ENCODE results near the gene CYSTM1. TPM values are rescaled to one million over a fixed set of nuclear protein-coding genes. Genes with fewer than 3 reads are reported as not detected.

Gene CYSTM1
- total and polyA plus RNA-seq, 2 donors (not counting 3 experiments of a cell fraction or from before 2014, with no cell fraction given), result 28.9 to 41.5 TPM

DNA sequence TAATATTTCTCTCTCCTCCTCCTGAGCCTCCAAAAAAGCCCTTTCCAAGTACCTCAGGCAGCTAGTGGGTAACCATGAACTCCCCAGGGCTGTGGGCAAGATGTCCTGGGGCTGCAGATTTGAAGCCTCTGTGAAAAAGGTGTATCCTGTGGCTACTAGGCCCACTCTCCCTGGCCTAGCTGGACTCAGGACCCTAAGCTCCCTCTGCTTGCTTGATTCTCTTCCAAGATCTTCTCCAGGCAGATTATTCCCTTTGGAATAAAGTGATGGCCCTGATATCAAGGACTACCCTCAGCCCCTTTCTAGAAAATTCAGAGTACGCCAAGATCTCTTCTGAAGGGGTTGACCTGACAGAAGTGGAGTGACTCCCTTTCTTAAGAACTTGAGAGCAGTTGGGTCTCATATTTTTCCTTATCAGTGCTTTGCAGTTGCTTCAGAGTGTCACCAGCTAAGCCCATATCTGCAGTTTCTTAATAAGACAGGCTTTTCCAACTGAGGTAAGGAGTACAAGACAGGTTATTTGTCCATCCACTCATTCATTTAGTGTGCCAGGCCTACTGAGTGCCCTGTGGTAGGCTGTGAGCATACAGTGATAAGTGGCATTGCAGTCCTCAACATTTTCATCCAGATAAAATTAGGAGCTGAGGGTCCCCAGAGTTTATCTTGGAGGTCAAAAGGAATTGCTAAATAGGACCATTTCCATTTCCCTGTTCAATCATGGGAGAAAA is 42.5 kb downstream of the CYSTM1 start:
- no peak for TF ChIP-seq GATA2 (IDR thresholded peaks at IDR 0.05; ENCODE audit: insufficient read depth, insufficient read length, low read depth, low read length)
- H4K20me1 ChIP-seq (replicated peaks; ENCODE audit: control insufficient read depth, extremely low read depth, insufficient read depth, low read length), result no peaks in the 10 kb centered on the region
- intact Hi-C loops (cut with micrococcal nuclease), result no loop called here
- H3K4me3 ChIP-seq (replicated peaks in 1 of 3; ENCODE audit: insufficient read depth in 1 of 3, low read depth in 1 of 3, low read length in 3 of 3), result no peak overlapping the region
- H3K9ac ChIP-seq (replicated peaks; ENCODE audit: extremely low read depth, insufficient read depth, low read length), result no peak overlapping the region
- no peaks in the 10 kb centered on the region for H3K27me3 ChIP-seq (ENCODE audit: control insufficient read depth in 2 of 2, insufficient read depth in 2 of 2, low read length in 2 of 2)
- no peaks in the 10 kb centered on the region for H3K9me3 ChIP-seq (replicated peaks; ENCODE audit: control insufficient read depth, insufficient read depth, low read length)
- no peaks in the 10 kb centered on the region for H3K79me2 ChIP-seq (ENCODE audit: control insufficient read depth, insufficient read depth, low read length)
- H2AFZ ChIP-seq (ENCODE audit: low read depth, low read length), result no peak overlapping the region
- no peaks in the 10 kb centered on the region for H3K9me1 ChIP-seq (replicated peaks; ENCODE audit: control insufficient read depth, extremely low read depth, insufficient read depth, low read length)
- no peak overlapping the region for H3K27ac ChIP-seq (ENCODE audit: insufficient read depth, low read depth, low read length)
- ChIA-PET POLR2A (no interaction called here), CTCF (interaction anchor here (1.3 to 2.7 kb wide), 6 partner anchors 12 to 135 kb away, joined by 3 to 9 read pairs (median 6); partner anchors contain the start of gene HBEGF)
- H3K4me1 ChIP-seq (ENCODE audit: control insufficient read depth, extremely low read depth, insufficient read depth, low read length), result peaks cover 6% of the 10 kb centered on the region
- H3K4me2 ChIP-seq (ENCODE audit: insufficient read depth, low read length), result no peak overlapping the region
- FAIRE-seq, result no peak
- dilution Hi-C loops (cut with MboI; ENCODE audit: extremely low pct_ligation_motif_present, low sequenced_read_pairs), result no loop called here
- DNase-seq (ENCODE audit: low read depth, low spot score), result no peak
- BruUV-seq (replicated peaks), result no TSS peak
- no peaks in the 10 kb centered on the region for H3K36me3 ChIP-seq (ENCODE audit: control insufficient read depth in 2 of 2, extremely low read depth in 1 of 2, insufficient read depth in 2 of 2, low read length in 2 of 2)

DNA sequence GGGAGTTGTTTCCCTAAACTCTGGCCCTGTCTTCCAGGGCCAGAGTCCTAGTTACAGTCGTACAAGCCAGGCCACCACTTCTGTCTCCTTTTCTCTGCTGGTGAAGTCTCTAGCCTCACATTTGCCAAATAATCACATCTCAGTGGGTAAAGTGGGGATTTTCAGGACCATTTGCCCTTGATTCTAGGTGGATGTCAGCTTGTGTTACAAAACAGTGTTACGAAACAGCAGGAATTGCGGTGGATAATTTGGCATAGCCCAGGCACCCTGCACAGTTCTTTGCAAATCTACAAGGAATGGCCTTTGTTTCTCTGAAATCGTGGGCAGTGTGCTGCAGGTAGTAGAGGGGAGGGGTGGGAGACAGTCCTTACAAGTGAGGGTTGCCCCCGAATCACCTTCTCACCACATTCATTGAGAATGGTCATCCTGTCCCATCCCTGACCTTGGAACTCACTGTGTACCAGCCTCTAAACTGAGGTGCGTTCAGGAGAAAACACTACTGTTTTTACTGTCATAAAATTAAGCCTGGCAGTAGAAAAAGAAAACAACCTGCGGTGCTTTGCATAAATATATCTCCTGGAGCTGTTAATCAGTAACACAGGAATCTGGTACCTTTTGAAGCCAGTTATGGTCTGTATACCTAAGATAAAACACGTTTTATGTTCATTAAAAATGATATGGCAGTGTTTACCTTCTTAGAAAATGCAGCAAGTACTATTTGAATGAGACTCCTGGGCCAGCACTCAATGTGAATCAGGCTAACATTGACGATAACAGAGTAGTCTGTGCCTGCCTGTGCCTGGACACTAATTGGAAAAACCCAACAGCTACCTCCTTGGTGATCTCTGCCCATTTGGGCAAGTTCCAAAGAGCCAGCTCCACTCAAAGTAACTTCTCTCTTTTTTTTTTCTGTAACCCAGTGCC is 44.3 kb downstream of the CYSTM1 start:
- DNase-seq (ENCODE audit: low read depth, low spot score) (no peak), FAIRE-seq (no peak)
- Histone ChIP-seq H4K20me1 (replicated peaks; ENCODE audit: control insufficient read depth, extremely low read depth, insufficient read depth, low read length) (no peaks in the 10 kb centered on the region), H3K27me3 (ENCODE audit: control insufficient read depth in 2 of 2, insufficient read depth in 2 of 2, low read length in 2 of 2) (no peaks in the 10 kb centered on the region), H3K9ac (replicated peaks; ENCODE audit: extremely low read depth, insufficient read depth, low read length) (no peak overlapping the region), H3K36me3 (ENCODE audit: control insufficient read depth in 2 of 2, extremely low read depth in 1 of 2, insufficient read depth in 2 of 2, low read length in 2 of 2) (no peaks in the 10 kb centered on the region), H3K4me1 (ENCODE audit: control insufficient read depth, extremely low read depth, insufficient read depth, low read length) (peaks cover 6% of the 10 kb centered on the region), H3K79me2 (ENCODE audit: control insufficient read depth, insufficient read depth, low read length) (no peaks in the 10 kb centered on the region), H3K9me1 (replicated peaks; ENCODE audit: control insufficient read depth, extremely low read depth, insufficient read depth, low read length) (no peaks in the 10 kb centered on the region), H3K27ac (ENCODE audit: insufficient read depth, low read depth, low read length) (no peak overlapping the region), H3K9me3 (replicated peaks; ENCODE audit: control insufficient read depth, insufficient read depth, low read length) (no peaks in the 10 kb centered on the region), H3K4me2 (ENCODE audit: insufficient read depth, low read length) (no peak overlapping the region), H3K4me3 (replicated peaks in 1 of 3; ENCODE audit: insufficient read depth in 1 of 3, low read depth in 1 of 3, low read length in 3 of 3) (no peak overlapping the region), H2AFZ (ENCODE audit: low read depth, low read length) (no peak overlapping the region)
- BruUV-seq (replicated peaks), result no TSS peak
- intact Hi-C loops (cut with micrococcal nuclease) (no loop called here), dilution Hi-C loops (cut with MboI; ENCODE audit: extremely low pct_ligation_motif_present, low sequenced_read_pairs) (no loop called here)
- TF ChIP-seq GATA2 (IDR thresholded peaks at IDR 0.05; ENCODE audit: insufficient read depth, insufficient read length, low read depth, low read length) (no peak), JUN (IDR thresholded peaks at IDR 0.05; ENCODE audit: borderline replicate concordance, insufficient read depth, insufficient read length, low read depth) (no peak), MYC (IDR thresholded peaks at IDR 0.05; ENCODE audit: low read depth, low read length) (no peak), FOS (IDR thresholded peaks at IDR 0.05; ENCODE audit: borderline replicate concordance, insufficient read depth, low read length) (no peak), POLR2A (IDR thresholded peaks at IDR 0.05; ENCODE audit: low read depth, low read length) (no peak), EZH2 (IDR thresholded peaks at IDR 0.05; ENCODE audit: borderline replicate concordance, low read depth, low read length, severe bottlenecking) (no peak), POLR2AphosphoS5 (IDR thresholded peaks at IDR 0.05; ENCODE audit: insufficient read depth, low read depth, low read length) (no peak)
- TF ChIP-seq, protein P1, sequence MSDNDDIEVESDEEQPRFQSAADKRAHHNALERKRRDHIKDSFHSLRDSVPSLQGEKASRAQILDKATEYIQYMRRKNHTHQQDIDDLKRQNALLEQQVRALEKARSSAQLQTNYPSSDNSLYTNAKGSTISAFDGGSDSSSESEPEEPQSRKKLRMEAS (IDR thresholded peaks at IDR 0.05; ENCODE audit: insufficient read depth, insufficient read length), result no peak
- TF ChIP-seq, protein P2, sequence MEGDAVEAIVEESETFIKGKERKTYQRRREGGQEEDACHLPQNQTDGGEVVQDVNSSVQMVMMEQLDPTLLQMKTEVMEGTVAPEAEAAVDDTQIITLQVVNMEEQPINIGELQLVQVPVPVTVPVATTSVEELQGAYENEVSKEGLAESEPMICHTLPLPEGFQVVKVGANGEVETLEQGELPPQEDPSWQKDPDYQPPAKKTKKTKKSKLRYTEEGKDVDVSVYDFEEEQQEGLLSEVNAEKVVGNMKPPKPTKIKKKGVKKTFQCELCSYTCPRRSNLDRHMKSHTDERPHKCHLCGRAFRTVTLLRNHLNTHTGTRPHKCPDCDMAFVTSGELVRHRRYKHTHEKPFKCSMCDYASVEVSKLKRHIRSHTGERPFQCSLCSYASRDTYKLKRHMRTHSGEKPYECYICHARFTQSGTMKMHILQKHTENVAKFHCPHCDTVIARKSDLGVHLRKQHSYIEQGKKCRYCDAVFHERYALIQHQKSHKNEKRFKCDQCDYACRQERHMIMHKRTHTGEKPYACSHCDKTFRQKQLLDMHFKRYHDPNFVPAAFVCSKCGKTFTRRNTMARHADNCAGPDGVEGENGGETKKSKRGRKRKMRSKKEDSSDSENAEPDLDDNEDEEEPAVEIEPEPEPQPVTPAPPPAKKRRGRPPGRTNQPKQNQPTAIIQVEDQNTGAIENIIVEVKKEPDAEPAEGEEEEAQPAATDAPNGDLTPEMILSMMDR (IDR thresholded peaks at IDR 0.05; ENCODE audit: extremely low read depth in 1 of 2, insufficient read depth in 1 of 2, low read depth in 1 of 2, low read length in 2 of 2), result no peak
- CTCF ChIA-PET, result interaction anchor here (0.6 to 1.4 kb wide), 3 partner anchors 62 to 146 kb away, joined by 3 to 5 read pairs (median 4); no protein-coding TSS in a partner anchor
- POLR2A ChIA-PET, result no interaction called here
